Neural progenitor cell (in vitro differentiated cells): Measurements from ENCODE around the gene SLC10A7.

ENCODE experiments used
- EZH2 ChIP-seq: fragments of 200-600 bp; sonication (generic); IDR thresholded peaks from 2 replicates; pipeline ENCODE4 v1.6.1; 2017; ENCODE audit warnings: antibody characterized with exemption, mild to moderate bottlenecking, moderate library complexity
- EZH2phosphoT487 ChIP-seq: fragments of 200-600 bp; sonication (generic); IDR thresholded peaks from 2 replicates; pipeline ENCODE4 v1.6.1; 2017; ENCODE audit warnings: antibody characterized with exemption
- TF ChIP-seq, protein P1 (sequence below): fragments of 200-600 bp; sonication (generic); IDR thresholded peaks from 2 replicates; pipeline ENCODE4 v1.5.1; 2017; ENCODE audit warnings: antibody characterized with exemption, mild to moderate bottlenecking

DNA sequence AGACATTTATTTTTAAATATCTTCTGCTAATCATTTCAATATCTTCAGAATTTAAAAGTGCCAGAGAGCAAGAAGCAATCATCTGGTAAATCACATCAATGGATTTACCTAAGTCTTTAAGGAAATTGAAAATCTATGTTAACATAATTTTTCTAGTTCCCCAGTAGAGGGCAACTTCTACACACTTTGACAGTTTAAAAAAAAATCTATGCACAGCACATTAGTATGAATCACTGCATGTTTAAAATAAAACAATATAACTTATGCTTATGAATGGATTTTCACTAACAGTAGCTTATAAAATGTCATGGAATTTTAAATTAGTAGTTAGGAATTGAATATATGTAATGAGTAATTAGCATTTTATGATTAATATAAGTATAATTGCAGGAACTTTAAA, 180.9 kb downstream of the SLC10A7 start:
- TF ChIP-seq, protein P1, sequence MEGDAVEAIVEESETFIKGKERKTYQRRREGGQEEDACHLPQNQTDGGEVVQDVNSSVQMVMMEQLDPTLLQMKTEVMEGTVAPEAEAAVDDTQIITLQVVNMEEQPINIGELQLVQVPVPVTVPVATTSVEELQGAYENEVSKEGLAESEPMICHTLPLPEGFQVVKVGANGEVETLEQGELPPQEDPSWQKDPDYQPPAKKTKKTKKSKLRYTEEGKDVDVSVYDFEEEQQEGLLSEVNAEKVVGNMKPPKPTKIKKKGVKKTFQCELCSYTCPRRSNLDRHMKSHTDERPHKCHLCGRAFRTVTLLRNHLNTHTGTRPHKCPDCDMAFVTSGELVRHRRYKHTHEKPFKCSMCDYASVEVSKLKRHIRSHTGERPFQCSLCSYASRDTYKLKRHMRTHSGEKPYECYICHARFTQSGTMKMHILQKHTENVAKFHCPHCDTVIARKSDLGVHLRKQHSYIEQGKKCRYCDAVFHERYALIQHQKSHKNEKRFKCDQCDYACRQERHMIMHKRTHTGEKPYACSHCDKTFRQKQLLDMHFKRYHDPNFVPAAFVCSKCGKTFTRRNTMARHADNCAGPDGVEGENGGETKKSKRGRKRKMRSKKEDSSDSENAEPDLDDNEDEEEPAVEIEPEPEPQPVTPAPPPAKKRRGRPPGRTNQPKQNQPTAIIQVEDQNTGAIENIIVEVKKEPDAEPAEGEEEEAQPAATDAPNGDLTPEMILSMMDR, result peak; percentile 58
- no peak for TF ChIP-seq EZH2
- TF ChIP-seq EZH2phosphoT487, result no peak
